Astrocyte (in vitro differentiated cells and primary cell): ENCODE measurements around the gene DCBLD1.

Experiments used
- CTCF ChIP-seq: IDR thresholded peaks from 2 replicates; pipeline ENCODE4 v1.5.1; 2011; ENCODE audit warnings: low read depth, mild to moderate bottlenecking, inconsistent platforms, low read length, moderate library complexity; ENCODE audit not compliant: insufficient read depth
- EZH2 ChIP-seq: IDR thresholded peaks from 2 replicates; pipeline ENCODE4 v1.6.1; 2012; ENCODE audit warnings: mild to moderate bottlenecking, low read length, inconsistent platforms; ENCODE audit not compliant: insufficient read depth

- TF ChIP-seq CTCF (no peak), EZH2 (no peak)
Observed at GRCh38 chr6:117512987-117513573, 30.6 kb downstream of the DCBLD1 start.
